WTC11 (cell line): Measurements from ENCODE around the gene OXT. TPM values are rescaled to one million over a fixed set of nuclear protein-coding genes. Genes with fewer than 3 reads are reported as not detected.

Experiments used
- ATAC-seq: fragments of 200-7000 bp; cut with Tn5 transposase; 2 replicates; pipeline ENCODE4 v1.10.0; 2021; ENCODE audit warnings: mild to moderate bottlenecking, moderate library complexity
- CTCF ChIA-PET: fragments of 300-600 bp; sonication (Branson Sonifier 250); formaldehyde crosslinking; loops from one replicate; lab custom pipeline; 2021; ENCODE audit warnings: antibody characterized with exemption; lab: Charles Lee
- POLR2A ChIA-PET: fragments of 350-600 bp; sonication (Branson Sonifier 250); formaldehyde crosslinking; loops from one replicate; lab custom pipeline; 2021; ENCODE audit warnings: antibody characterized with exemption; lab: Charles Lee
- DNase-seq: peaks from one replicate; pipeline ENCODE4 v3.0.0; 2021; ENCODE audit warnings: low spot score
- H3K27ac Mint-ChIP-seq: 2 replicates; pipeline ENCODE4 v1.8.0; 2021; ENCODE audit warnings: mixed read lengths
- H3K27me3 Mint-ChIP-seq: 2 replicates; pipeline ENCODE4 v1.8.0; 2021; ENCODE audit warnings: low read depth, mild to moderate bottlenecking, moderate library complexity, mixed read lengths
- H3K36me3 Mint-ChIP-seq: 2 replicates; pipeline ENCODE4 v1.8.0; 2021; ENCODE audit warnings: mixed read lengths
- H3K4me1 Mint-ChIP-seq: 2 replicates; pipeline ENCODE4 v1.8.0; 2022; ENCODE audit warnings: mixed read lengths
- H3K4me3 Mint-ChIP-seq: 2 replicates; pipeline ENCODE4 v1.8.0; 2021; ENCODE audit warnings: mild to moderate bottlenecking, moderate library complexity, mixed read lengths
- H3K9me3 Mint-ChIP-seq: 2 replicates; pipeline ENCODE4 v1.8.0; 2021; ENCODE audit warnings: mixed read lengths
- KAT7 ChIP-seq: sonication (generic); formaldehyde crosslinking; IDR thresholded peaks from 2 replicates; pipeline ENCODE4 v1.8.1; 2023; ENCODE audit warnings: missing genetic modification reagents, mild to moderate bottlenecking, borderline replicate concordance
- NFYB ChIP-seq: sonication (generic); formaldehyde crosslinking; conservative IDR thresholded peaks from 2 replicates; pipeline ENCODE4 v1.8.0; 2022; ENCODE audit warnings: low read depth, missing genetic modification reagents
- SOX15 ChIP-seq: fragments of 250-450 bp; sonication (Bioruptor Pico); IDR thresholded peaks from 2 replicates; pipeline ENCODE4 v1.9.0; 2021; ENCODE audit warnings: mild to moderate bottlenecking
- ZNF138 ChIP-seq: sonication (generic); formaldehyde crosslinking; conservative IDR thresholded peaks from 2 replicates; pipeline ENCODE4 v1.8.1; 2022; ENCODE audit warnings: mild to moderate bottlenecking, moderate library complexity, missing genetic modification reagents
- total RNA-seq: library from RNA; stranded (reverse); gene quantifications from 3 replicates; pipeline ENCODE4 v1.2.3, GENCODE V29; 2021
- TF ChIP-seq, protein P1 (sequence below): sonication (generic); formaldehyde crosslinking; IDR thresholded peaks from 2 replicates; pipeline ENCODE4 v1.8.1; 2022; ENCODE audit warnings: low read depth, mild to moderate bottlenecking, moderate library complexity, missing genetic modification reagents, borderline replicate concordance
- TF ChIP-seq, protein P2 (sequence below): sonication (generic); formaldehyde crosslinking; IDR thresholded peaks from 2 replicates; pipeline ENCODE4 v1.8.0; 2022; ENCODE audit warnings: mild to moderate bottlenecking, missing genetic modification reagents

The OXT gene
- total RNA-seq, 1 experiment from 2014 or later = not detected

DNA sequence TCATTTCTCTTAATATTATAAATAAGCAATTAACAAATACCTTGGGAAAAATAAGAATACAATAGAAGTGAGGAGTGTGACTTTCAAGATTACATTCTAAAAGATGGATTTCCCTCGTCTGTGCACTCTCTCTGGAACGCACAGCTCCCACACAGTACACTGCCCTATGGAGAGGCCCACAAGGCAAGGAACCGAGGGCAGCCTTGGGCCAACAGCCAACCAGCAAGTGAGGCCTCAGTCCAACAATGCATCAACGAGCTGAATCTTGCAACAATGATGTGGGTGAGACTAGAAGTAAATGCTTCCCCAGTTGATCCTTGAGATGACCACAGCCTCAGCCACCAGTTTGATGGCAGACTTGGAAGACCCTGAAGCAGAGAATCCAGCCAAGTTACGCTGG, 47.6 kb downstream of the OXT start (continued):
- TF ChIP-seq, protein P1, sequence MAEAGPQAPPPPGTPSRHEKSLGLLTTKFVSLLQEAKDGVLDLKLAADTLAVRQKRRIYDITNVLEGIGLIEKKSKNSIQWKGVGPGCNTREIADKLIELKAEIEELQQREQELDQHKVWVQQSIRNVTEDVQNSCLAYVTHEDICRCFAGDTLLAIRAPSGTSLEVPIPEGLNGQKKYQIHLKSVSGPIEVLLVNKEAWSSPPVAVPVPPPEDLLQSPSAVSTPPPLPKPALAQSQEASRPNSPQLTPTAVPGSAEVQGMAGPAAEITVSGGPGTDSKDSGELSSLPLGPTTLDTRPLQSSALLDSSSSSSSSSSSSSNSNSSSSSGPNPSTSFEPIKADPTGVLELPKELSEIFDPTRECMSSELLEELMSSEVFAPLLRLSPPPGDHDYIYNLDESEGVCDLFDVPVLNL = no peak
- TF ChIP-seq SOX15 (CRISPR knock-in tag) = no peak
- TF ChIP-seq, protein P2, sequence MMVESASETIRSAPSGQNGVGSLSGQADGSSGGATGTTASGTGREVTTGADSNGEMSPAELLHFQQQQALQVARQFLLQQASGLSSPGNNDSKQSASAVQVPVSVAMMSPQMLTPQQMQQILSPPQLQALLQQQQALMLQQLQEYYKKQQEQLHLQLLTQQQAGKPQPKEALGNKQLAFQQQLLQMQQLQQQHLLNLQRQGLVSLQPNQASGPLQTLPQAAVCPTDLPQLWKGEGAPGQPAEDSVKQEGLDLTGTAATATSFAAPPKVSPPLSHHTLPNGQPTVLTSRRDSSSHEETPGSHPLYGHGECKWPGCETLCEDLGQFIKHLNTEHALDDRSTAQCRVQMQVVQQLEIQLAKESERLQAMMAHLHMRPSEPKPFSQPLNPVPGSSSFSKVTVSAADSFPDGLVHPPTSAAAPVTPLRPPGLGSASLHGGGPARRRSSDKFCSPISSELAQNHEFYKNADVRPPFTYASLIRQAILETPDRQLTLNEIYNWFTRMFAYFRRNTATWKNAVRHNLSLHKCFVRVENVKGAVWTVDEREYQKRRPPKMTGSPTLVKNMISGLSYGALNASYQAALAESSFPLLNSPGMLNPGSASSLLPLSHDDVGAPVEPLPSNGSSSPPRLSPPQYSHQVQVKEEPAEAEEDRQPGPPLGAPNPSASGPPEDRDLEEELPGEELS (CRISPR knock-in tag) = no peak

- H3K27me3 Mint-ChIP-seq = peaks cover 3% of the 10 kb centered on the region; the same call in 1 of the 2 replicates
- peaks cover 50% of the 10 kb centered on the region for H3K36me3 Mint-ChIP-seq
Measured at GRCh38 chr20:3121271-3121911, 50.0 kb downstream of the OXT start.

More at GRCh38 chr20:3121271-3121911, 50.0 kb downstream of the OXT start:
- TF ChIP-seq ZNF138 (CRISPR knock-in tag) = no peak
- TF ChIP-seq NFYB (CRISPR knock-in tag) = no peak
- TF ChIP-seq KAT7 (CRISPR knock-in tag) = no peak
- no peak overlapping the region for H3K4me3 Mint-ChIP-seq
- POLR2A ChIA-PET = no interaction called here
- DNase-seq (no peak), ATAC-seq (no peak)
- CTCF ChIA-PET = no interaction called here
- peaks cover 23% of the 10 kb centered on the region for H3K9me3 Mint-ChIP-seq
- no peaks in the 10 kb centered on the region for H3K4me1 Mint-ChIP-seq
- no peak overlapping the region for H3K27ac Mint-ChIP-seq

Other genes starting within 250 kb of the OXT start
- 19.7 to 37.0 TPM (median 33.5 TPM) in 3 replicates for gene PCED1A, start 231.0 kb upstream of the OXT start, total RNA-seq
- 26.2 to 29.1 TPM (median 27.8 TPM) in 3 replicates for gene VPS16, start 230.9 kb upstream of the OXT start, total RNA-seq
- gene PTPRA, start 198.1 kb upstream of the OXT start, total RNA-seq = 43.8 to 48.8 TPM (median 47.2 TPM) in 3 replicates
- gene GNRH2, start 28.0 kb upstream of the OXT start, total RNA-seq = 0.44 to 1.1 TPM (median 0.50 TPM) in 3 replicates
- gene MRPS26, start 25.6 kb upstream of the OXT start, total RNA-seq = 105 to 111 TPM (median 110 TPM) in 3 replicates
- 0.32 to 0.50 TPM (median 0.34 TPM) in 3 replicates for gene AVP, start 13.1 kb downstream of the OXT start, total RNA-seq
- 19.7 to 22.1 TPM (median 20.2 TPM) in 3 replicates for gene FASTKD5, start 88.2 kb downstream of the OXT start, total RNA-seq
- 4.4 to 6.9 TPM (median 5.0 TPM) in 3 replicates for gene UBOX5, start 88.2 kb downstream of the OXT start, total RNA-seq
- gene LZTS3, start 101.9 kb downstream of the OXT start, total RNA-seq = 32.6 to 39.4 TPM (median 38.7 TPM) in 3 replicates
- 46.4 to 60.6 TPM (median 52.7 TPM) in 3 replicates for gene DDRGK1, start 133.1 kb downstream of the OXT start, total RNA-seq
- gene ITPA, start 137.9 kb downstream of the OXT start, total RNA-seq = 83.4 to 104 TPM (median 88.5 TPM) in 3 replicates
- 30.4 to 39.5 TPM (median 34.5 TPM) in 3 replicates for gene SLC4A11, start 167.6 kb downstream of the OXT start, total RNA-seq